HepG2 (cell line): ENCODE measurements around the gene MSANTD1. TPM values are rescaled to one million over a fixed set of nuclear protein-coding genes. Genes with fewer than 3 reads are reported as not detected.

Experiments used
- ARID4A ChIP-seq: sonication (generic); formaldehyde crosslinking; IDR thresholded peaks from 2 replicates; pipeline ENCODE4 v1.5.0; 2020; ENCODE audit warnings: mild to moderate bottlenecking, missing genetic modification reagents, borderline replicate concordance
- BORCS8-MEF2B ChIP-seq: sonication (generic); formaldehyde crosslinking; IDR thresholded peaks from 2 replicates; pipeline ENCODE4 v1.8.0; 2022; ENCODE audit warnings: mild to moderate bottlenecking, missing genetic modification reagents
- CEBPG ChIP-seq: IDR thresholded peaks from 2 replicates; pipeline ENCODE4 v1.6.1; 2016
- FOXO4 ChIP-seq: sonication (generic); formaldehyde crosslinking; conservative IDR thresholded peaks from 2 replicates; pipeline ENCODE4 v1.8.1; 2023; ENCODE audit warnings: missing genetic modification reagents
- MXI1 ChIP-seq: IDR thresholded peaks from 3 replicates; pipeline ENCODE4 v1.6.1; 2012; ENCODE audit warnings: low read depth, low read length, inconsistent platforms, borderline replicate concordance
- RFX1 ChIP-seq: fragments of 450-650 bp; IDR thresholded peaks from 2 replicates; pipeline ENCODE4 v1.6.1; 2017
- SATB2 ChIP-seq: sonication (generic); formaldehyde crosslinking; IDR thresholded peaks from 2 replicates; pipeline ENCODE4 v1.5.0; 2020; ENCODE audit warnings: missing genetic modification reagents
- SNAPC4 ChIP-seq: sonication (generic); formaldehyde crosslinking; IDR thresholded peaks from 2 replicates; pipeline ENCODE4 v1.4.0; 2020; ENCODE audit warnings: mild to moderate bottlenecking, missing genetic modification reagents
- SP5 ChIP-seq: IDR thresholded peaks from 2 replicates; pipeline ENCODE4 v1.6.1; 2016; ENCODE audit warnings: low read depth, borderline replicate concordance
- ZMYM3 ChIP-seq: sonication (generic); formaldehyde crosslinking; IDR thresholded peaks from 2 replicates; pipeline ENCODE4 v1.5.1; 2020; ENCODE audit warnings: mild to moderate bottlenecking, missing genetic modification reagents
- ZNF556 ChIP-seq: sonication (generic); formaldehyde crosslinking; IDR thresholded peaks from 2 replicates; pipeline ENCODE4 v1.4.0; 2020; ENCODE audit warnings: mild to moderate bottlenecking, missing genetic modification reagents, borderline replicate concordance
- ZNF770 ChIP-seq: sonication (generic); formaldehyde crosslinking; IDR thresholded peaks from 2 replicates; pipeline ENCODE4 v1.5.0; 2020; ENCODE audit warnings: mild to moderate bottlenecking, missing genetic modification reagents
- ZNF776 ChIP-seq: sonication (generic); formaldehyde crosslinking; IDR thresholded peaks from 2 replicates; pipeline ENCODE4 v1.4.0; 2020; ENCODE audit warnings: mild to moderate bottlenecking, missing genetic modification reagents
- ZNF788 ChIP-seq: sonication (generic); formaldehyde crosslinking; IDR thresholded peaks from 2 replicates; pipeline ENCODE4 v1.5.0; 2020; ENCODE audit warnings: mild to moderate bottlenecking, missing genetic modification reagents, borderline replicate concordance
- polyA plus RNA-seq, 8 experiments: library from polyadenylated mRNA; depleted of rRNA in 3 of 8; stranded (reverse) in 7 of 8; unstranded in 1 of 8; fragments of >200 nt; fragmentation: Illumina TruSeq in 4 of 8; extraction: Trizol in 4 of 8; gene quantifications; 2 replicates each; pipeline versions ENCODE4 v1.2.1 to v1.2.3, GENCODE V29; 2011 to 2016; ENCODE audit warnings: low read depth in 4 of 8, missing spikeins in 1 of 8, mixed read lengths in 1 of 8; ENCODE audit not compliant: insufficient read depth in 1 of 8
- total RNA-seq, 5 experiments: library from RNA; depleted of rRNA; stranded (reverse); fragments of >200 nt; fragmentation: Illumina TruSeq; extraction: Trizol; gene quantifications; 2 replicates each; pipeline ENCODE4 v1.2.3, GENCODE V29; 2016; ENCODE audit warnings: low read depth in 1 of 5

The MSANTD1 gene
- total and polyA plus RNA-seq, 2 of the 13 experiments (the other 11 are each of a cell fraction or from before 2014, with no cell fraction given) = 0.22 to 0.40 TPM

- TF ChIP-seq ARID4A (CRISPR knock-in tag) (peak; percentile 20; the same call in 1 of the 2 replicates), SP5 (CRISPR knock-in tag) (no peak), RFX1 (no peak), CEBPG (no peak), ZNF770 (CRISPR knock-in tag) (peak; percentile 37; the same call in 1 of the 2 replicates), SATB2 (CRISPR knock-in tag) (no peak), ZMYM3 (CRISPR knock-in tag) (peak; percentile 91), ZNF556 (CRISPR knock-in tag) (no peak), ZNF788 (CRISPR knock-in tag) (peak; percentile 46), ZNF776 (CRISPR knock-in tag) (no peak), SNAPC4 (CRISPR knock-in tag) (0 out of 2 replicates have a peak, but pooled peaks have one; percentile 34), BORCS8-MEF2B (CRISPR knock-in tag) (0 out of 2 replicates have a peak, but pooled peaks have one; percentile 36), MXI1 (no peak), FOXO4 (CRISPR knock-in tag) (no peak)
Observed at GRCh38 chr4:3286335-3287175, 37.6 kb downstream of the MSANTD1 start (continued).
